HG03565 (cell line): ENCODE results near the gene KCNJ9.
"Not testable (repeated sequence)": the region's sequence is repeated elsewhere in the genome, so short reads cannot be mapped to it uniquely, and the experiment has no call there.

Source experiments
- ATAC-seq: cut with Tn5 transposase; IDR thresholded peaks from one replicate; pipeline ENCODE4 v1.9.1; 2021; ENCODE audit warnings: mild to moderate bottlenecking, moderate library complexity; ENCODE audit not compliant: unreplicated experiment

The KCNJ9 gene

GRCh38 chr1:160081261-160081936 lies at the start of gene KCNJ9:
TSS of gene KCNJ9 (plus strand) at chr1:160081538. CDS start at chr1:160084031, 2,493 bp downstream.
- ATAC-seq = no peak

DNA sequence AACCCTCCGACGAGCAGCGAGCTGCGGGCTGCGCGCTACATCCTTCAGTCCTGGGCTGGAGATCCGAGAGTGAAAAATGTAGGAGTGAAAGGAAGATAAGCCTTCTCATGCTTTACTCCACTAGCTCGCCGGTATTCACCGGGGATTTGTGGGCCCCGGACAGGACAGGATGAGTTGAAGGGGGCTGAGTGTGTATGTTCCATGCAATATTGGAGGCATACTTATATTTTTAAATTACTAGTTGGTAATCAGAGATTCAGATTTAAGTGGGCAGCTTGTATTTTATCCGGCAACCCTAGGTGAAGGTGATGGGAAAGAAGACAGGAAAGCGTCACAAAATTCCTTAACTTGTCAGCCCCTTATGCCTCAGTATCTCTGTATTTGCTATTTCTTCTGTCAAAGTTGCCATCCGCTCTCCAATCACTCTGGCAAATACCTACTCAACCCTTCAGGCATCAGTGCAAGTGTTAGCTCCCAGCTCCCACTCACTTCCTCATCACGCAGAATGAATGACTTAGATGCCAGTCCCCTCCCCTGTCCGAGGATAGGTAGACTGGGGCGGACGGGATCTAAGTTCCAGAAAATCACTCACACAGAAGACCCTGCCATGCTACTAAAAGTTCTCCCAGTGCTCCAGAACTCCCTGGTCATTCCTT lies 49.0 kb upstream of the KCNJ9 start:
- ATAC-seq = no peak

DNA sequence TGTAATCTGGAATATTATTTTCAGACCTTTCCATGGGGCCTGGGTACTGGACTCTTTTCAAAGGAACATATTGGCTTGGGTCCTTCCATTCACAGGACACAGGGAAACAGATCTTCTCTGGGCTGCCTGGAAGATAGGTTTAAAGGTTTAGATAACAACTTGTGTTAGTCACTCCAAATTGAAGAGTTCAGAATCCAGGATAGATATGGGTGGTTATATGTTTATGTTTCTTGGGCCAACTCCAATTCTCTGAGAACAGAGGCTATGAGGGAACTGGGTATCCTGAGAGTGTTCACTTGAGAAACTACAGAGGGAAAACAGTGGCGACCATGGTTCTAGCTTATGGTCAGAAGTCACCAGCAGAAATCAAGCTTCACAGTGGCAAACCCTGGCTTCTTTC lies 40.9 kb upstream of the KCNJ9 start:
- ATAC-seq = no peak

GRCh38 chr1:160043543-160043942 lies 37.8 kb upstream of the KCNJ9 start:
- no peak for ATAC-seq

DNA sequence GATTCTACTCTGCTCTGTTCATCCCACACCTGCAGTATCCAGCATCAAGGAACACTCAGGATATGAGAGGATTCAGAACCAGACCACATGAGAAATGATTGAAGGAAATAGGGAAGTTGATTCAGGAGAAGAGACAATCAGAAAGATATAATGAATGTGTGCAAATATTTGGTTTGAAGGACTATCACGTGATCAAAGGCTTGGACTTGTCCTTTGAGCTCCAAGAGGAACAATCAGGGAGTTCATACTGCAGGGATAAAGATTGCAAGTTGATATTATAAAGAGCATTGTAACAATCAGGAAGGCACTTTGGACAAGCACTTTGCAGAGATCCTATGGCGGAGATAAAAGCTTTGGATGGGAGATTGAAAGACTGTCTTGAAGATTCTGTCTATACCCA lies 35.7 kb upstream of the KCNJ9 start:
- ATAC-seq = no peak

DNA sequence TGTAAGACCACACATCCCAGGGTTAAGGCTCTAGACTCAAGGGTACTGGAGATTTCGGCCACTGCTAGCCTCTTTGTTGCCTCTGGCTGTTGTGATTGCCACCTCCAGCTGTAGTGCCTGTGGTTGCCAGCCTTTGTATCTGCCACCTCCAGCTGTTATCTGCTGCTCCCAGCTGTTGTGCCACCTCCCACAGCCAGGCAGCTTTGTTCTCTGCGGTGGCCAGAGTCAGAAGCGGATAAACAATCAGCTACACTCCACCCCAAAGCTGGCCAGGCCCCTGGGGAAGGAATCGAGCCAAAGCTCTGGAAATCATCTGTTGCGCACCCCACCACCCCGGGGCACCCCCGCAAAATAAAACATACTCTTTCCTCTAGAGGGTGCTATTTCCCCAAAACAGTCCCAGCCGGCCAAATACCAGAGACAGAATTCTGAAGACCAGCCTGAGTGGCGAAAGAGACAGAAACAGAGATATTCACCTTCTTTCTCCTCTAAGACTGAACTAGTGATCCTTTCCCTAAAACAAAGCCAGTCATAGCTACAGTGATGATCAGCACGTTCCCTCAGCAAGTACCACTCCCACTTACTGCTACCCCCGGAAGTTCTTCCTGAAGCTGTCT lies 34.7 kb upstream of the KCNJ9 start:
- peak; percentile 51 for ATAC-seq

GRCh38 chr1:160047111-160047991 lies 34.0 kb upstream of the KCNJ9 start:
- no peak for ATAC-seq

GRCh38 chr1:160048335-160048734 lies 33.0 kb upstream of the KCNJ9 start:
- ATAC-seq = no peak

DNA sequence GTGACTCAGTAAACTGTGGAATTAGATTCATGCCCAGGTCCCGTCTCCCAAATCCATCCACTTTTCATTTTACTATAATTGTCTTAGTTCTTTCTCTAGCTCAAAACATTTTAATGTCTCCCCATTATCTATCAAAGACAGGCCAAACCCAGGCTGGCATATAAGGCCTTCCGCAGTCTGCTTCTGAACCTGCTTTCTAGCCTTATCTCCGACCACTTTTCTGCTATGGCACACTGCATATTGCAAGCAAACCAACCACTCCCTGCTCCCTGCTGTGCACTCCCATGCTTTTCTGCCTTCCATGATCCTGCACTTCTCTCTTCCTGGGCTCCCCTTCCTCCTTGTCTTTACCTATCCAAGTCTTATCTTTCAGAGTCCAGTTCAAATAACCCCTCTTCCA lies 32.2 kb upstream of the KCNJ9 start:
- no peak for ATAC-seq

DNA sequence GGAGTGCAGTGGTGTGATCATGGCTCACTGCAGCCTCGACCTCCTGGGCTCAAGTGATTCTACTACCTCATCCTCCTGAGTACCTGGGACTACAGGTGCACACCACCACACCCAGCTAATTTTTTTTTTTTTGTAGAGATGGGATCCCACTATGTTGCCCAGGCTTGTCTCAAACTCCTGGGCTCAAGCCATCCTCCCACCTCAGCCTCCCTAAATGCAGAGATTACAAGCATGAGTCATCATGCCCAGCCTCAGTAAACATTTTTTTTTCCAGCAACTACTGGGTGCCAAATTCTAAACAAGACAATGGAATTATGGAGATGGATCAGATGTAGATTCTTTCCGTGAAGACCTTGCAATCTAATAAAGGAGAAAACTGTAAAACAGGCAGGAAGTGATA lies 31.2 kb upstream of the KCNJ9 start:
- not testable (repeated sequence) for ATAC-seq

DNA sequence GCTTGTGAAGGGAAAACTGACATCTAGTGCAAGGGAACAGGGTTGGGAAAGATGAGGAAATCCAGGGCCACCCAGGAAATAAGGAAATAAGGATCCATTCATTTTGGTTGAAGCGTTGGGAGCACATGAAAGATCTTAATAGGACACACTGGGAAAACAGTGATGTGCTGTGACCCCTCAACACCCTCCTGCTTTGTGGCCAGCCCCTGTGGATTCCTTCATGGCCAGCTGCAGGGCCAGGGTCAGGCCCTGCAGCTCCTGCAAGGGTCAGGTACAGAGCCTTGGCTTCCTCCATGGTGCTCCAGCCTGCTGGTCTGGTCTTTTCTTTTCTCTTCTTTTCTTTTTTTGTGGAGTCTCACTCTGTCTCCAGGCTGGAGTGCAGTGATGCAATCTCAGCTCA lies 30.7 kb upstream of the KCNJ9 start:
- ATAC-seq = no peak

DNA sequence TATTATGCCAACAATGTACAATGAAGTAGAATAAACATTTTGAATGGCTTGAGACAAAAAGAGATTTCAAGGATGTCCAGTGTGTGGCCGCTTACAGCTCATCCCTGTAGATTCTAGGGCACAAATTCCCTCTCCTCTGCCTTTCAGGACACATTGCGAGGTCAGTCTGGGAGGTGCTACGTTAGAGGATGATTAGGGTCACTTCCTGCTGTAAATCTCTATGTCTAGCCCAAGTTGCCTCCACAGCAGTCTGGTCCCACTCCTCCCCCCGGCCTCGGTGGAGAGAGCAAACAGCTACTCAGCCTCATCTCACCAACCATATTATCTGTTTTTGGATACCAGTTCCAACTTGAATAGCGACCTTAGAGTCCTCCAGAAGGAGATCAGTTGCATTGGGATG lies 28.4 kb upstream of the KCNJ9 start:
- no peak for ATAC-seq

- no peak for ATAC-seq
Observed at GRCh38 chr1:160053548-160054365, 27.6 kb upstream of the KCNJ9 start.

GRCh38 chr1:160056648-160057169 lies 24.6 kb upstream of the KCNJ9 start:
- no peak for ATAC-seq

DNA sequence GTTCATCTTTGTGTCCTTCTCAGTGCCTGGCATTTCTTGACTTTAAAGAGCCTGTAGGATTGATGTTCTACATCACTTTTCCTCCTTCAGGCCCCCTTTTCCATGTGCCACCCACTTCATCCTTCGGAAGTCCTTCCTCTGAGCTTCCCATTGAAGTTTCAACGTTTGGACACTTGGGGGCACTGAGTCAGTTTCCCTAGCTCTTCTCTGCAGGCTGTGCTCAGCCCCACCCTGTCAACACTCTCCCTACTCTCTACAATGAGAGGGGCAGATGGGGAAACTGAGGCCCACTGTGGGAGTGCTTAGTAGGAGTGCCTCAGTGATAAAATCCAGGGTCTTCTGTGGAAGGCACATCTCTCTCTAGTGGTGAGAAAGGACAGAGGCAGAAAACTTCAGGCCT lies 23.3 kb upstream of the KCNJ9 start:
- no peak for ATAC-seq

DNA sequence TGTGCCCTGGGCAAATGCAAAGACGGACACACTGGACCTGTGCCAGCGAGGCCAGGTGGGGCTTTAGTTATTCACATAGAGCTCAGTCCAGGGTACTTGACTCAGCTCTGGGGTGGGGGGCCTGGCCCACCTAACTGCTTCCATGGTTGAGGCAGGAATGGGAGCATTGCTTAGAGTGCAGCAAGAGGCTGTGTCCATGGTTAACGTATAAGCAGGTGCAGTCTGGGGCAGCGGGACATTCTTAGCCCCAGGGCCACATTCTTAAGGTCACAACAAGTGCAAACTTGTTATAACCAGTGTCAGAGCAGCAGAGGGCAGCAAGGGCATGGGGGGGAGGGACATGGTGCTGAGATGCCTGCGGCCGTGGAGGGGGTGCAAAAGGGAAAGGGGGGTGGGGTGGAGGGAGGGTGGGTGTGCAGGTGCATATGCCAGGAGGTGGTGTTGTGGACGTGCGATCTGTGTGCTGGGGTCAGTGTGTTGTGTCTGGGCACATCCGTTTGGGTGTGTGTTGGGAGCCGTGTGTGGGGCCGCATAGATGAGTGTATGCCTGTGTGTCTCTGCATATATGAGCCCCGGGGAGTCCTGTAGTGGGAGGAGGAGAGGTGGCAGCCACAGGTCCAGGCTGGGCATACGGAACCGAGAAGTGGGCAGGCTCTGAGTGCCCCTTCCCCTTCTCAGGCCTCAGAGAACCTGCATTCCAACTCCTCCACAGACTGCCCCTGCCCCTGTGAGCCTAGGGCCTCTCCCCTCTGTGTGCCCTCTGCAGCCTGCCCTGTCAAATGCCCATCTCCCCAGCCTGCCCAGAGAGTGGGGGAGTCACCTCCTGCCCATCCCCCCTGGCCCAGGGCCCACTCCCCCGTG lies 19.7 kb upstream of the KCNJ9 start:
- ATAC-seq = no peak

GRCh38 chr1:160062230-160062532 lies 19.2 kb upstream of the KCNJ9 start:
- ATAC-seq = no peak

DNA sequence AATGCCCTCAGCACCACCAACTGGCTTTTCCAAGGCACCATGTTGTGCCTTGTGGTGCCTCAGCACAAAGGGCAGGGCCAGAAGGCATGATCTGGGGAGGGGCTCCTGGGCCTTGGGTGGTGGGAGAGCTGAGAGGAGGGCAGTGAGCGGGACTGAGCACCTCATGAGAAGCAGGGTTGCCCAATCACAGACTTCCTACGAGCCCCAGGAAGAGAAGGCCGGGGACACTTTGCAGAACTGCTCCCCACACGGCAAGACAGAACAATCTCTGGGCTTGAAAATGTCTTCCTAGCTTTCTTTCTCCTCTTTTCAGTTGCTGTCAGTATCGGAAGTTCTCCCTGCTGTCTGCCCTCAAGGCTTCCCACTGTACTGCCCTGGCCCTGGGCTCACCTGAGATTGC lies 18.2 kb upstream of the KCNJ9 start:
- ATAC-seq = no peak

DNA sequence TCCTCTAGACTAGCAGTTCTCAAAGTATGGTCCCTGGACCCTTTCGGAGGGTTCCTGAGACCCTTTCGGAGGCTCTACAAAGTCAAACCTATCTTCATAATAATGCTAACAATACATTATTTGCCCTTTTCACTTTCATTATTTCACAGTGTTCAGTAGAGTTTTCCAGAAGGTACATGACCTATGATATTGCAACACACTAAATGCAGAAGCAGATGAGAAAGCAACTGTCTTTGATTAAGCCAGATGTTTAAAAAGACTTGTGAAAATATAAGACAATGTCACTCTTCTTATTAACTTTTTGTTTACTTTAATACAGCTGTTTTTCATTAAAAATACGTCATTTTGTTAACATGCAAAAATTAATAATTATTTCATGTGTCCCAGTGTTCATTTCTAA lies 17.2 kb upstream of the KCNJ9 start:
- ATAC-seq = no peak

DNA sequence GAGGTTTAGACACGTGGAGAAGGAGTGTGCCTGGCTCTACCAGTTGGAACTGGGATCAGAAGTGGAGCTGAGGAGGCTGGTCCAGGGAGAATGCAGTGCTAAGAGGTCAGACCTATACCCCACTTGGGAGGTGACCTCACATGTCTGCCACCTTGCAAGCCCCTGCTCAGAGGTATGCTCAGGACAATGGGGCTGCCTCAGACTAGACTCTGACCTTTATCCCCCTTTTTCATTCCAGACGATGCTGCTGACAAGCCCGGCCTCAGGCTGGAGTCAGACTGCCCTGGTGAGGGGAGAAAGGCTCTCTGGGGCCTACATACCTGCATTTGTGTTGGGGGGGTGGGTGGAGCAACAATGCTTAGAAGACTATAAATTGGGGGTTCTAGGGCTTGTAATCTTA lies 16.6 kb upstream of the KCNJ9 start:
- no peak for ATAC-seq
